HEK293 (cell line): ENCODE data around the gene GSK3B.

Source experiments
- YY1 ChIP-seq: fragments of 450-650 bp; formaldehyde crosslinking; IDR thresholded peaks from 2 replicates; pipeline ENCODE4 v1.5.1; 2018; ENCODE audit warnings: missing biosample characterization, missing genetic modification characterization
- ZEB2 ChIP-seq: fragments of 450-650 bp; formaldehyde crosslinking; IDR thresholded peaks from 2 replicates; pipeline ENCODE4 v1.5.1; 2016; ENCODE audit warnings: missing biosample characterization, missing genetic modification characterization
- ZIC2 ChIP-seq: fragments of 450-650 bp; formaldehyde crosslinking; IDR thresholded peaks from 2 replicates; pipeline ENCODE4 v1.5.1; 2016; ENCODE audit warnings: missing biosample characterization, missing genetic modification characterization
- ZNF121 ChIP-seq: fragments of 450-650 bp; formaldehyde crosslinking; IDR thresholded peaks from 2 replicates; pipeline ENCODE4 v1.5.1; 2016; ENCODE audit warnings: missing biosample characterization, missing genetic modification characterization
- ZNF214 ChIP-seq: fragments of 450-650 bp; formaldehyde crosslinking; IDR thresholded peaks from 2 replicates; pipeline ENCODE4 v1.5.1; 2017; ENCODE audit warnings: missing biosample characterization, mild to moderate bottlenecking, missing genetic modification characterization, borderline replicate concordance
- ZNF660 ChIP-seq: fragments of 450-650 bp; IDR thresholded peaks from 2 replicates; pipeline ENCODE4 v1.5.1; 2018; ENCODE audit warnings: missing biosample characterization, mild to moderate bottlenecking, missing genetic modification characterization
- ZNF792 ChIP-seq: fragments of 450-650 bp; formaldehyde crosslinking; IDR thresholded peaks from 2 replicates; pipeline ENCODE4 v1.5.1; 2016; ENCODE audit warnings: missing biosample characterization, missing genetic modification characterization
- TF ChIP-seq, protein P1 (sequence below): fragments of 450-650 bp; formaldehyde crosslinking; IDR thresholded peaks from 2 replicates; pipeline ENCODE4 v1.5.1; 2016; ENCODE audit warnings: missing biosample characterization, missing genetic modification characterization
- TF ChIP-seq, protein P2 (sequence below): fragments of 450-650 bp; formaldehyde crosslinking; IDR thresholded peaks from 2 replicates; pipeline ENCODE4 v1.5.1; 2016; ENCODE audit warnings: missing biosample characterization, missing genetic modification characterization
- TF ChIP-seq, protein P3 (sequence below): fragments of 450-650 bp; formaldehyde crosslinking; conservative IDR thresholded peaks from 2 replicates; pipeline ENCODE4 v1.5.1; 2016; ENCODE audit warnings: low read depth, missing biosample characterization, missing genetic modification characterization
- TF ChIP-seq, protein P4 (sequence below): fragments of 450-650 bp; formaldehyde crosslinking; IDR thresholded peaks from 2 replicates; pipeline ENCODE4 v1.5.1; 2016; ENCODE audit warnings: missing biosample characterization, missing genetic modification characterization
- TF ChIP-seq, protein P5 (sequence below): fragments of 450-650 bp; formaldehyde crosslinking; IDR thresholded peaks from 2 replicates; pipeline ENCODE4 v1.5.1; 2016; ENCODE audit warnings: missing biosample characterization, missing genetic modification characterization, low read depth

DNA sequence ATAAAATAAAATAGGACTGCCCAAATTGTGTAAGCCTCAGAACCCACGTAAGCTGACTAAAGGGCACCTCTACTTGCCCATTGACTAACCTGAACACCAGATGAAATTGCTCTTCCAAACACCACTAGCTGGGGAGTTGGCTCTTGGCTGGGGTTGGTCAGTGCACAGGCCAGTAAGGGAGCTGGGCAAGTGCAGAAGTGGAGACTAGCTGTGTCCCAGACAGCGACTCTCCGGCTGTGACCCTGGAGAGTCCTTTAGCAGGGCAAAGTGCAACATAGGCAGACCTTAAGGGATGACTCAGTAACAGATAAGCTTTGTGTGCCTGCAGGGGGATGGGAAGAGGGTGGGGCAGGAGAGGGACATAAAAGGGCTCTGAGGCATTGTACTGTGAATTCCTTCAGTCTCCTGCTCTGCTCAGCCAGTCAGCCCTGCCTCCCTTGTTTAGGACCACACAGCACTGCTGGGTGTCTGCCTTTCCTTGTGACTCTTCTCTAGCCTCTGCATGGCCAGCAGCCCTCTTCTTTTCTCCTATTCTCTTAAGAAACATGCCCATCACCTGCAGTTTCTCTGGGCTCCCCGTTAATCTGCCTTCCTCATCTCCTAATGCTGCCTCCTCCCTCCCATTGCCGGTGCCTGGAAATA lies 299.2 kb downstream of the GSK3B start:
- TF ChIP-seq, protein P1, sequence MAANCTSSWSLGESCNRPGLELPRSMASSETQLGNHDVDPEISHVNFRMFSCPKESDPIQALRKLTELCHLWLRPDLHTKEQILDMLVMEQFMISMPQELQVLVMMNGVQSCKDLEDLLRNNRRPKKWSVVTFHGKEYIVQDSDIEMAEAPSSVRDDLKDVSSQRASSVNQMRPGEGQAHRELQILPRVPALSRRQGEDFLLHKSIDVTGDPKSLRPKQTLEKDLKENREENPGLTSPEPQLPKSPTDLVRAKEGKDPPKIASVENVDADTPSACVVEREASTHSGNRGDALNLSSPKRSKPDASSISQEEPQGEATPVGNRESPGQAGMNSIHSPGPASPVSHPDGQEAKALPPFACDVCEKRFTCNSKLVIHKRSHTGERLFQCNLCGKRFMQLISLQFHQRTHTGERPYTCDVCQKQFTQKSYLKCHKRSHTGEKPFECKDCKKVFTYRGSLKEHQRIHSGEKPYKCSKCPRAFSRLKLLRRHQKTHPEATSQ (tag by site-specific recombination), result no peak
- TF ChIP-seq, protein P2, sequence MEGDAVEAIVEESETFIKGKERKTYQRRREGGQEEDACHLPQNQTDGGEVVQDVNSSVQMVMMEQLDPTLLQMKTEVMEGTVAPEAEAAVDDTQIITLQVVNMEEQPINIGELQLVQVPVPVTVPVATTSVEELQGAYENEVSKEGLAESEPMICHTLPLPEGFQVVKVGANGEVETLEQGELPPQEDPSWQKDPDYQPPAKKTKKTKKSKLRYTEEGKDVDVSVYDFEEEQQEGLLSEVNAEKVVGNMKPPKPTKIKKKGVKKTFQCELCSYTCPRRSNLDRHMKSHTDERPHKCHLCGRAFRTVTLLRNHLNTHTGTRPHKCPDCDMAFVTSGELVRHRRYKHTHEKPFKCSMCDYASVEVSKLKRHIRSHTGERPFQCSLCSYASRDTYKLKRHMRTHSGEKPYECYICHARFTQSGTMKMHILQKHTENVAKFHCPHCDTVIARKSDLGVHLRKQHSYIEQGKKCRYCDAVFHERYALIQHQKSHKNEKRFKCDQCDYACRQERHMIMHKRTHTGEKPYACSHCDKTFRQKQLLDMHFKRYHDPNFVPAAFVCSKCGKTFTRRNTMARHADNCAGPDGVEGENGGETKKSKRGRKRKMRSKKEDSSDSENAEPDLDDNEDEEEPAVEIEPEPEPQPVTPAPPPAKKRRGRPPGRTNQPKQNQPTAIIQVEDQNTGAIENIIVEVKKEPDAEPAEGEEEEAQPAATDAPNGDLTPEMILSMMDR (tag by site-specific recombination), result no peak
- no peak for TF ChIP-seq ZNF792
- TF ChIP-seq, protein P3, sequence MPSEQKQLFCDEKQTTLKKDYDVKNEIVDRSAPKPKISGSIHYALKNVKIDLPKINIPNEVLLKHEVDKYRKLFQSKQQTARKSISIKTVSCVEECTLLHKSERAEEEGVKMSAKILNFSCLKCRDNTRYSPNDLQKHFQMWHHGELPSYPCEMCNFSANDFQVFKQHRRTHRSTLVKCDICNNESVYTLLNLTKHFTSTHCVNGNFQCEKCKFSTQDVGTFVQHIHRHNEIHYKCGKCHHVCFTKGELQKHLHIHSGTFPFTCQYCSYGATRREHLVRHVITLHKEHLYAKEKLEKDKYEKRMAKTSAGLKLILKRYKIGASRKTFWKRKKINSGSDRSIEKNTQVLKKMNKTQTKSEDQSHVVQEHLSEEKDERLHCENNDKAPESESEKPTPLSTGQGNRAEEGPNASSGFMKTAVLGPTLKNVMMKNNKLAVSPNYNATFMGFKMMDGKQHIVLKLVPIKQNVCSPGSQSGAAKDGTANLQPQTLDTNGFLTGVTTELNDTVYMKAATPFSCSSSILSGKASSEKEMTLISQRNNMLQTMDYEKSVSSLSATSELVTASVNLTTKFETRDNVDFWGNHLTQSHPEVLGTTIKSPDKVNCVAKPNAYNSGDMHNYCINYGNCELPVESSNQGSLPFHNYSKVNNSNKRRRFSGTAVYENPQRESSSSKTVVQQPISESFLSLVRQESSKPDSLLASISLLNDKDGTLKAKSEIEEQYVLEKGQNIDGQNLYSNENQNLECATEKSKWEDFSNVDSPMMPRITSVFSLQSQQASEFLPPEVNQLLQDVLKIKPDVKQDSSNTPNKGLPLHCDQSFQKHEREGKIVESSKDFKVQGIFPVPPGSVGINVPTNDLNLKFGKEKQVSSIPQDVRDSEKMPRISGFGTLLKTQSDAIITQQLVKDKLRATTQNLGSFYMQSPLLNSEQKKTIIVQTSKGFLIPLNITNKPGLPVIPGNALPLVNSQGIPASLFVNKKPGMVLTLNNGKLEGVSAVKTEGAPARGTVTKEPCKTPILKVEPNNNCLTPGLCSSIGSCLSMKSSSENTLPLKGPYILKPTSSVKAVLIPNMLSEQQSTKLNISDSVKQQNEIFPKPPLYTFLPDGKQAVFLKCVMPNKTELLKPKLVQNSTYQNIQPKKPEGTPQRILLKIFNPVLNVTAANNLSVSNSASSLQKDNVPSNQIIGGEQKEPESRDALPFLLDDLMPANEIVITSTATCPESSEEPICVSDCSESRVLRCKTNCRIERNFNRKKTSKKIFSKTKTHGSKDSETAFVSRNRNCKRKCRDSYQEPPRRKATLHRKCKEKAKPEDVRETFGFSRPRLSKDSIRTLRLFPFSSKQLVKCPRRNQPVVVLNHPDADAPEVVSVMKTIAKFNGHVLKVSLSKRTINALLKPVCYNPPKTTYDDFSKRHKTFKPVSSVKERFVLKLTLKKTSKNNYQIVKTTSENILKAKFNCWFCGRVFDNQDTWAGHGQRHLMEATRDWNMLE (tag by site-specific recombination), result no peak
- TF ChIP-seq ZNF121 (tag by site-specific recombination), result no peak
- TF ChIP-seq ZNF214, result no peak
- TF ChIP-seq ZEB2 (tag by site-specific recombination), result no peak
- TF ChIP-seq ZIC2 (tag by site-specific recombination), result no peak
- no peak for TF ChIP-seq ZNF660 (tag by site-specific recombination)
- TF ChIP-seq, protein P4, sequence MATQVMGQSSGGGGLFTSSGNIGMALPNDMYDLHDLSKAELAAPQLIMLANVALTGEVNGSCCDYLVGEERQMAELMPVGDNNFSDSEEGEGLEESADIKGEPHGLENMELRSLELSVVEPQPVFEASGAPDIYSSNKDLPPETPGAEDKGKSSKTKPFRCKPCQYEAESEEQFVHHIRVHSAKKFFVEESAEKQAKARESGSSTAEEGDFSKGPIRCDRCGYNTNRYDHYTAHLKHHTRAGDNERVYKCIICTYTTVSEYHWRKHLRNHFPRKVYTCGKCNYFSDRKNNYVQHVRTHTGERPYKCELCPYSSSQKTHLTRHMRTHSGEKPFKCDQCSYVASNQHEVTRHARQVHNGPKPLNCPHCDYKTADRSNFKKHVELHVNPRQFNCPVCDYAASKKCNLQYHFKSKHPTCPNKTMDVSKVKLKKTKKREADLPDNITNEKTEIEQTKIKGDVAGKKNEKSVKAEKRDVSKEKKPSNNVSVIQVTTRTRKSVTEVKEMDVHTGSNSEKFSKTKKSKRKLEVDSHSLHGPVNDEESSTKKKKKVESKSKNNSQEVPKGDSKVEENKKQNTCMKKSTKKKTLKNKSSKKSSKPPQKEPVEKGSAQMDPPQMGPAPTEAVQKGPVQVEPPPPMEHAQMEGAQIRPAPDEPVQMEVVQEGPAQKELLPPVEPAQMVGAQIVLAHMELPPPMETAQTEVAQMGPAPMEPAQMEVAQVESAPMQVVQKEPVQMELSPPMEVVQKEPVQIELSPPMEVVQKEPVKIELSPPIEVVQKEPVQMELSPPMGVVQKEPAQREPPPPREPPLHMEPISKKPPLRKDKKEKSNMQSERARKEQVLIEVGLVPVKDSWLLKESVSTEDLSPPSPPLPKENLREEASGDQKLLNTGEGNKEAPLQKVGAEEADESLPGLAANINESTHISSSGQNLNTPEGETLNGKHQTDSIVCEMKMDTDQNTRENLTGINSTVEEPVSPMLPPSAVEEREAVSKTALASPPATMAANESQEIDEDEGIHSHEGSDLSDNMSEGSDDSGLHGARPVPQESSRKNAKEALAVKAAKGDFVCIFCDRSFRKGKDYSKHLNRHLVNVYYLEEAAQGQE (tag by site-specific recombination), result no peak
- no peak for TF ChIP-seq YY1 (tag by site-specific recombination)
- TF ChIP-seq, protein P5, sequence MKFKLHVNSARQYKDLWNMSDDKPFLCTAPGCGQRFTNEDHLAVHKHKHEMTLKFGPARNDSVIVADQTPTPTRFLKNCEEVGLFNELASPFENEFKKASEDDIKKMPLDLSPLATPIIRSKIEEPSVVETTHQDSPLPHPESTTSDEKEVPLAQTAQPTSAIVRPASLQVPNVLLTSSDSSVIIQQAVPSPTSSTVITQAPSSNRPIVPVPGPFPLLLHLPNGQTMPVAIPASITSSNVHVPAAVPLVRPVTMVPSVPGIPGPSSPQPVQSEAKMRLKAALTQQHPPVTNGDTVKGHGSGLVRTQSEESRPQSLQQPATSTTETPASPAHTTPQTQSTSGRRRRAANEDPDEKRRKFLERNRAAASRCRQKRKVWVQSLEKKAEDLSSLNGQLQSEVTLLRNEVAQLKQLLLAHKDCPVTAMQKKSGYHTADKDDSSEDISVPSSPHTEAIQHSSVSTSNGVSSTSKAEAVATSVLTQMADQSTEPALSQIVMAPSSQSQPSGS, result no peak
